Cardiac muscle cell (in vitro differentiated cells and primary cell): ENCODE measurements around the gene SERTM2. TPM values are rescaled to one million over a fixed set of nuclear protein-coding genes. Genes with fewer than 3 reads are reported as not detected.

Experiments
- DNase-seq, 2 donors: peaks; one replicate each; pipeline versions ENCODE4 v3.0.0 to v3.0.0-alpha.2; 2010 to 2017; ENCODE audit warnings: low read depth in 1 of 2, low spot score in 1 of 2
- H3K27ac ChIP-seq: fragments of 200-600 bp; sonication (generic); 2 replicates; pipeline ENCODE4 v1.5.1; 2016
- H3K27me3 ChIP-seq: fragments of 200-600 bp; sonication (generic); 2 replicates; pipeline ENCODE4 v1.6.0; 2016; ENCODE audit warnings: control low read depth
- H3K36me3 ChIP-seq: fragments of 200-600 bp; sonication (generic); 2 replicates; pipeline ENCODE4 v1.5.1; 2016; ENCODE audit warnings: control low read depth
- H3K4me1 ChIP-seq: fragments of 200-600 bp; sonication (generic); 2 replicates; pipeline ENCODE4 v1.8.1; 2017; ENCODE audit warnings: low read depth, mild to moderate bottlenecking, mixed run types
- H3K4me3 ChIP-seq: fragments of 200-600 bp; sonication (generic); 2 replicates; pipeline ENCODE4 v1.5.1; 2016; ENCODE audit warnings: mild to moderate bottlenecking
- H3K9me3 ChIP-seq: fragments of 200-600 bp; sonication (generic); 2 replicates; pipeline ENCODE4 v1.5.1; 2017; ENCODE audit warnings: low read depth, mild to moderate bottlenecking, control low read depth
- polyA plus RNA-seq: library from polyadenylated mRNA; unstranded; fragments of >200 nt; fragmentation: Nextera tagmentation; extraction: Ambion mirVana; gene quantifications from 2 replicates; pipeline ENCODE4 v1.2.1, GENCODE V29; 2016
- total RNA-seq: library from RNA; depleted of rRNA; stranded (reverse); fragments of >200 nt; gene quantifications from 2 replicates; pipeline ENCODE4 v1.2.3, GENCODE V29; 2016
- TF ChIP-seq, protein P1 (sequence below): IDR thresholded peaks from 2 replicates; pipeline ENCODE4 v1.5.1; 2012; ENCODE audit warnings: low read depth, mild to moderate bottlenecking, low read length

Gene SERTM2
- total and polyA plus RNA-seq, 2 experiments from 2014 or later, result 11.0 to 12.7 TPM

DNA sequence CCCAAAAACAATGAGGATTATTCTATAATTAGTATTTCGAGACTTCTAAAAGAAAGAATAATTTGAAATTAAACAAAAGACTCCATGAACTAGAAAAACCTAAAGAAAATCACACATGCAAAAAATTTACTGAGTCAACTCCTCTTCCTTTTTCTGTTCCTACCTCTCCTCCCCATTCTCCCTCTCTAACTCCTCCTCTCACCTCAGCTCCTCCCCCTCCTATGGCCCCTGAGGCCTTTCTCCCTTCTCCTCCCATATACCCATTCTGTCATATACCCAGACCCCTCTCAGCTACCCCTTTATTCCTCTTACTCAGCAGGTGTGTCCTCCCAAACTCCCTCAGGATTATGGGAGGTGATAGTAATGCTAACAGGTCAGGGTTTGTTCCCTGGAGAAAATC, 57.4 kb downstream of the SERTM2 start:
- no peaks in the 10 kb centered on the region for H3K36me3 ChIP-seq
- no peak overlapping the region for H3K4me3 ChIP-seq
- no peak for DNase-seq
- H3K4me1 ChIP-seq, result no peaks in the 10 kb centered on the region
- no peak overlapping the region for H3K27ac ChIP-seq
- no peaks in the 10 kb centered on the region for H3K27me3 ChIP-seq
- H3K9me3 ChIP-seq, result no peaks in the 10 kb centered on the region
- TF ChIP-seq, protein P1, sequence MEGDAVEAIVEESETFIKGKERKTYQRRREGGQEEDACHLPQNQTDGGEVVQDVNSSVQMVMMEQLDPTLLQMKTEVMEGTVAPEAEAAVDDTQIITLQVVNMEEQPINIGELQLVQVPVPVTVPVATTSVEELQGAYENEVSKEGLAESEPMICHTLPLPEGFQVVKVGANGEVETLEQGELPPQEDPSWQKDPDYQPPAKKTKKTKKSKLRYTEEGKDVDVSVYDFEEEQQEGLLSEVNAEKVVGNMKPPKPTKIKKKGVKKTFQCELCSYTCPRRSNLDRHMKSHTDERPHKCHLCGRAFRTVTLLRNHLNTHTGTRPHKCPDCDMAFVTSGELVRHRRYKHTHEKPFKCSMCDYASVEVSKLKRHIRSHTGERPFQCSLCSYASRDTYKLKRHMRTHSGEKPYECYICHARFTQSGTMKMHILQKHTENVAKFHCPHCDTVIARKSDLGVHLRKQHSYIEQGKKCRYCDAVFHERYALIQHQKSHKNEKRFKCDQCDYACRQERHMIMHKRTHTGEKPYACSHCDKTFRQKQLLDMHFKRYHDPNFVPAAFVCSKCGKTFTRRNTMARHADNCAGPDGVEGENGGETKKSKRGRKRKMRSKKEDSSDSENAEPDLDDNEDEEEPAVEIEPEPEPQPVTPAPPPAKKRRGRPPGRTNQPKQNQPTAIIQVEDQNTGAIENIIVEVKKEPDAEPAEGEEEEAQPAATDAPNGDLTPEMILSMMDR, result no peak

Other genes with a start within 250 kb of the SERTM2 start
- 0.39 and 0.66 TPM in 2 replicates for gene CAPN6, start 241.2 kb upstream of the SERTM2 start, total RNA-seq
- 0.04 and 1.4 TPM in 2 replicates for gene CAPN6, start 241.2 kb upstream of the SERTM2 start, polyA plus RNA-seq
- gene DCX, start 99.5 kb upstream of the SERTM2 start, total RNA-seq, result 0.53 and 1.0 TPM in 2 replicates
- gene DCX, start 99.5 kb upstream of the SERTM2 start, polyA plus RNA-seq, result 0.34 and 0.55 TPM in 2 replicates
- gene ALG13, start 169.5 kb downstream of the SERTM2 start, total RNA-seq, result 25.4 and 33.5 TPM in 2 replicates
- gene ALG13, start 169.5 kb downstream of the SERTM2 start, polyA plus RNA-seq, result 43.6 and 48.9 TPM in 2 replicates